Keratinocyte (primary cell): Measurements from ENCODE around the gene MOV10L1. TPM values are rescaled to one million over a fixed set of nuclear protein-coding genes. Genes with fewer than 3 reads are reported as not detected.

Source experiments
- DNase-seq: peaks from one replicate; pipeline ENCODE4 v3.0.0-alpha.2; 2011; ENCODE audit warnings: low read depth, missing footprints, low spot score
- FAIRE-seq: peaks from 2 replicates; lab custom pipeline; 2011; peaks lifted over from hg19 to GRCh38; lab: Jason Lieb, UNC
- H2AFZ ChIP-seq: 2 replicates; pipeline ENCODE4 v1.6.0; 2012; ENCODE audit warnings: low read length, control low read depth, inconsistent platforms; ENCODE audit not compliant: control insufficient read depth
- H3K27ac ChIP-seq: 2 replicates; pipeline ENCODE4 v1.5.1; 2011; ENCODE audit warnings: low read length; ENCODE audit not compliant: control insufficient read depth, insufficient read depth
- H3K27me3 ChIP-seq: 3 replicates; pipeline ENCODE4 v1.6.0; 2011; ENCODE audit warnings: low read length; ENCODE audit not compliant: control insufficient read depth, insufficient read depth; ENCODE audit errors: extremely low read depth
- H3K36me3 ChIP-seq, 2 experiments: 2 replicates in 1 of 2; 3 replicates in 1 of 2; pipeline ENCODE4 v1.5.1; 2011; ENCODE audit warnings: low read length in 2 of 2, mild to moderate bottlenecking in 1 of 2; ENCODE audit not compliant: control insufficient read depth in 2 of 2, insufficient read depth in 2 of 2; ENCODE audit errors: extremely low read depth in 1 of 2
- H3K4me1 ChIP-seq: 3 replicates; pipeline ENCODE4 v1.5.1; 2011; ENCODE audit warnings: low read length; ENCODE audit not compliant: control insufficient read depth, insufficient read depth; ENCODE audit errors: extremely low read depth
- H3K4me2 ChIP-seq: 3 replicates; pipeline ENCODE4 v1.6.0; 2011; ENCODE audit warnings: low read depth, low read length; ENCODE audit not compliant: control insufficient read depth, insufficient read depth; ENCODE audit errors: extremely low read depth
- H3K4me3 ChIP-seq, 3 experiments: fragments of 200-600 bp in 1 of 3; sonication (generic) in 1 of 3; 2 replicates in 2 of 3; 3 replicates in 1 of 3; pipeline ENCODE4 v1.5.1; 2011 to 2016; ENCODE audit warnings: low read length in 3 of 3, mild to moderate bottlenecking in 3 of 3, control low read depth in 2 of 3, inconsistent platforms in 1 of 3, low read depth in 1 of 3, mixed read lengths in 1 of 3, mixed run types in 1 of 3, moderate library complexity in 1 of 3; ENCODE audit not compliant: control insufficient read depth in 2 of 3, insufficient read depth in 2 of 3; ENCODE audit errors: extremely low read depth in 1 of 3
- H3K79me2 ChIP-seq: 2 replicates; pipeline ENCODE4 v1.6.0; 2012; ENCODE audit warnings: low read length; ENCODE audit not compliant: control insufficient read depth, insufficient read depth
- H3K9ac ChIP-seq: 3 replicates; pipeline ENCODE4 v1.6.0; 2011; ENCODE audit warnings: low read length; ENCODE audit not compliant: control insufficient read depth, insufficient read depth; ENCODE audit errors: extremely low read depth
- H3K9me1 ChIP-seq: 3 replicates; pipeline ENCODE4 v1.6.0; 2011; ENCODE audit warnings: low read length; ENCODE audit not compliant: control insufficient read depth, insufficient read depth; ENCODE audit errors: extremely low read depth
- H3K9me3 ChIP-seq: 2 replicates; pipeline ENCODE4 v1.5.1; 2012; ENCODE audit warnings: low read depth, low read length; ENCODE audit not compliant: control insufficient read depth
- H4K20me1 ChIP-seq: 3 replicates; pipeline ENCODE4 v1.6.0; 2011; ENCODE audit warnings: low read length; ENCODE audit not compliant: control insufficient read depth, insufficient read depth; ENCODE audit errors: extremely low read depth
- CTCF ChIP-seq, 3 experiments: IDR thresholded peaks in 1 of 3; conservative IDR thresholded peaks in 1 of 3; optimal IDR thresholded peaks in 1 of 3; 2 replicates in 2 of 3; 3 replicates in 1 of 3; pipeline versions ENCODE3 to v1.5.1; 2011; ENCODE audit warnings: low read length in 3 of 3, mild to moderate bottlenecking in 3 of 3, moderate library complexity in 2 of 3, control low read depth in 1 of 3, inconsistent platforms in 1 of 3; ENCODE audit not compliant: insufficient read depth in 2 of 3; ENCODE audit errors: extremely low read depth in 1 of 3
- EZH2 ChIP-seq: IDR thresholded peaks from one replicate; pipeline ENCODE4 v1.6.1; 2012; ENCODE audit warnings: inconsistent platforms, mild to moderate bottlenecking, low read length, moderate library complexity
- dilution Hi-C: fragments of 300-500 bp; cut with MboI; formaldehyde crosslinking; loops from one replicate; pipeline ENCODE4 v1.7.0; 2020; ENCODE audit warnings: low sequenced_read_pairs; ENCODE audit not compliant: extremely low pct_ligation_motif_present
- polyA plus RNA-seq, 5 experiments: library from polyadenylated mRNA; depleted of rRNA in 3 of 5; stranded (reverse) in 3 of 5; stranded (forward) in 1 of 5; unstranded in 1 of 5; fragments of >200 nt; gene quantifications; 1 replicate in 1 of 5; 2 replicates in 3 of 5; 3 replicates in 1 of 5; pipeline versions ENCODE4 v1.2.1 to v1.2.3, GENCODE V29; 2011 to 2012; ENCODE audit warnings: missing spikeins in 2 of 5, low read depth in 1 of 5, low replicate concordance in 1 of 5

The MOV10L1 gene
- polyA plus RNA-seq, 1 donor (not counting 4 experiments of a cell fraction or from before 2014, with no cell fraction given): not detected

- Histone ChIP-seq H3K27ac (no peak overlapping the region), H3K4me2 (no peak overlapping the region), H3K27me3 (peaks cover 20% of the 10 kb centered on the region), H3K9ac (no peak overlapping the region), H3K79me2 (no peaks in the 10 kb centered on the region), H2AFZ (no peak overlapping the region), H3K9me1 (no peaks in the 10 kb centered on the region), H4K20me1 (no peaks in the 10 kb centered on the region), H3K4me1 (no peaks in the 10 kb centered on the region), H3K9me3 (no peaks in the 10 kb centered on the region), H3K4me3 (no peak overlapping the region), H3K36me3 (no peaks in the 10 kb centered on the region)
- DNase-seq (no peak), FAIRE-seq (no peak)
- dilution Hi-C loops: no loop called here
- TF ChIP-seq CTCF (optimal IDR thresholded peaks at IDR 0.05 in 1 of 3, IDR thresholded peaks at IDR 0.05 in 1 of 3, conservative IDR thresholded peaks at IDR 0.05 in 1 of 3; ENCODE audit: extremely low read depth in 1 of 3, insufficient read depth in 2 of 3, low read length in 3 of 3): no peak
- TF ChIP-seq EZH2: no peak
Measured at GRCh38 chr22:50053861-50054260, 35.9 kb upstream of the MOV10L1 start.

- no peak overlapping the region for H3K27ac ChIP-seq
- FAIRE-seq: no peak
- H3K36me3 ChIP-seq: no peaks in the 10 kb centered on the region
Measured at GRCh38 chr22:50056214-50056972, 33.4 kb upstream of the MOV10L1 start.

More at GRCh38 chr22:50056214-50056972, 33.4 kb upstream of the MOV10L1 start:
- H3K4me2 ChIP-seq: no peak overlapping the region
- no peak for TF ChIP-seq CTCF (optimal IDR thresholded peaks at IDR 0.05 in 1 of 3, IDR thresholded peaks at IDR 0.05 in 1 of 3, conservative IDR thresholded peaks at IDR 0.05 in 1 of 3; ENCODE audit: extremely low read depth in 1 of 3, insufficient read depth in 2 of 3, low read length in 3 of 3)
- no peak for TF ChIP-seq EZH2
- no peaks in the 10 kb centered on the region for H3K4me1 ChIP-seq
- no peak for DNase-seq
- no peaks in the 10 kb centered on the region for H3K79me2 ChIP-seq
- H4K20me1 ChIP-seq: no peaks in the 10 kb centered on the region
- dilution Hi-C loops: no loop called here
- H3K9me1 ChIP-seq: no peaks in the 10 kb centered on the region
- no peak overlapping the region for H3K9ac ChIP-seq
- peaks cover 36% of the 10 kb centered on the region for H3K27me3 ChIP-seq
- no peak overlapping the region for H3K4me3 ChIP-seq
- no peaks in the 10 kb centered on the region for H3K9me3 ChIP-seq
- no peak overlapping the region for H2AFZ ChIP-seq
